GM19452 (cell line): Measurements from ENCODE around the gene TXNL1.
"Not testable (repeated sequence)": the region's sequence is repeated elsewhere in the genome, so short reads cannot be mapped to it uniquely, and the experiment has no call there.

Experiments used
- ATAC-seq: cut with Tn5 transposase; IDR thresholded peaks from one replicate; pipeline ENCODE4 v1.9.1; 2021; ENCODE audit not compliant: unreplicated experiment

Gene TXNL1

DNA sequence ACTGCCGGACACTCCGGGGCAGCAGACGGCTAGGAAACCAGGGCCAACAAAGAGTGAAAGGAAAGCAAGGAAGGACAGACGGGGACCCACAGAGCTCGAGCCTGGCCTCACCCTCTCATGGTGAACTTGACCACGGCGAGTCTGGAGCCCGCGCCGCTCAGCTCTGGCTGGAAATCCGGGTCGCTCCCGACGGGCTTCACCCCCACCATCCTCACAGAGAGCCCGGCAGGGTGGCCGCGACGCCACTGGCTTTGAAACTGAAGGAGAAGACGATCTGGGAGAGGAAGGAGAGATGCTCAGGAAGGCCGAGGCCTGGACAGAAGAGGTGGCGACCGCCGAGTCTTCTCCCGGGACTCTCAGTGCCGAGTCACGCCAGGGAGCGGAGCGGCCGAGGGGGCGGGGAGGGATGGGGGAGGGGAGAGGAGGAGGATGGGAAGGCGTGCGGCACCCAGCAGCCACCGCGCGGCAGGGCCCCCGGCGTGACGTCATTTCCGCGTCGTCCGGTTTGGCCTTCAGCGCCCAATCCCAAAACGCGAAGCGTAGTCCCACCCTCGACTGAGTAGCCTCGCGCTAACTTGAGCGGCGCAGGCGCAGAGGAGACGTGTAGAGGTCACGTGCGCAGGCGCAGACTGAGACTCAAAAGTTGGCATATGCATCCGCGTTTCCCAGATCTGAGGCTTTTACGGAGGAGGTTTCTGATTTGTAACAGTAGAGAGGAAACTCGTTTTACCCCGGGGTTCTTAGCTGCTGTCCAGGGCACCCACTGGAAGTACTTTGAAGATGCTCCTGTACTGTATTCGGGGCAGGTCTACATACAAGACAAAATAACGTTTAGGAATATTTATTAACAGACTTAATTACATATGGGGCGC, at the start of gene TXNL1:
Gene TXNL1 (minus strand): TSS at position 361 of the 872 bp plus-strand sequence. CDS start 152 bp downstream, at position 209.
- peak; percentile 92 for ATAC-seq

DNA sequence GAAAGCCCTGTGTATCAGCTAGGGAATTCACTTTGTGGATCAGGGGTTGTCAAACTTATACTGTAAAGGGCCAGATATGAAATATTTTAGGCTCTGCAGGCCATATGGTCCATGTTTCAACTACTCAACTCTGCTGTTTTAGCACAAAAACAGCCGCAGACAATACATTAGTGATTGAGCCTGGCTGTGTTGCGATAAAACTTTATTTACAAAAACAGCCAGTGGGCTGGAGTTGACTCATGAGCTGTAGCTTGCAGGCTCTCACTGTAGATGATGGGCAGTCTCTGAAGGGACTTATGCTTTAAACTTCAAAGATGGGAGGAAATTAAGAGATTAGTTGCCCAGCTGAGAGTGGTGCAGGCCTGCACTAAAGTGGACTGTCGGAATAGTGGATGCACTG, 45.9 kb upstream of the TXNL1 start:
- ATAC-seq: no peak

DNA sequence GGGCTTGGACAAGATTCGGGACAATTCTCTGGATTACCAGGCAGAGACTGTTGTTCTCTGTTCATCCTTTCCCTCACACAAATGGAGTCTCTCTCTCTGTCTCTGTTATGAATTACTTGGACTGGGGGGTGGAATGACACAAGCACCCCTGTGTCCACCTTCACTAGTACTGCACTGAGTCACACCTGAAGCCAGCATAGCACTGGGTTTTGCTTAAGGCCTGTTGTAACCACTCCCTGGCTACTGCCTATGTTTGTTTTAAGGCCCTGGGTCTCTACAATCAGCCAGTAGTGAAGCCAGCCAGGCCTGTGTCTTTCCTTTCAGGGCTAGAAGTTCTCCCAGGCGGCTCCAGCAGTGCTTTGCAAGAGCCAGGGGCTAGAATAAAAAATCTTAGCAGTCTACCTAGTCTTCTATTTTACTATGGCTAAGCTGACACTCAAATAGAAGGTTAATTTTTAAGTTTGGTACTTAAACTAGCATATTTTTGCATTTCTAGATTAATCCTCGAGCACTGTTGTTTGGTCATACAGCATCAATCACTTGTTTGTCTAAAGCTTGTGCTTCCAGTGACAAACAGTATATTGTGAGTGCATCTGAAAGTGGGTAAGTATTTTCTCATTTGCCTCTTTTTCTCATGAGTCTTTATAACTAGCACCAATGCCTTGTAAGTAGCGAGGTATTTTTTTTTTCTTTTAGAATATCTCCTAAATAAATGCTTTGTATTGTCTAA, 40.6 kb upstream of the TXNL1 start:
- no peak for ATAC-seq

DNA sequence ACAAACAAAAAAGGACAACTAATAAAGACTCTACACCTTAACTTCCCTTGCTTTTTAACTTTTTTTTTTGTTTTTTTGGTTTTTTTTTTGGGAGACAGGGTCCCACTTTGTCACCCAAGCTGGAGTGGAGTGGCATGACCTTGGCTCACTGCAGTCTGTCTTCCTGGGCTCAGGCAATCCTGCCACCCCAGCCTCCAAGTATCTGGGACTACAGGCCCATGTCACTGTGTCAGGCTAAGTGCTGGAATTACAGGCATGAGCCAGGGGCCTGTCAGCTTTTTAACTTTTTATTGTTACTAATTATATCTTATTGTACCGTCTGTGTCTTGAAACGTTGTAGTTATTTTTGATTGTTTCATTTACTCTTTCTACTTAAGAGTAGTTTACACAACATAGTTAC, 38.2 kb upstream of the TXNL1 start:
- no peak for ATAC-seq

DNA sequence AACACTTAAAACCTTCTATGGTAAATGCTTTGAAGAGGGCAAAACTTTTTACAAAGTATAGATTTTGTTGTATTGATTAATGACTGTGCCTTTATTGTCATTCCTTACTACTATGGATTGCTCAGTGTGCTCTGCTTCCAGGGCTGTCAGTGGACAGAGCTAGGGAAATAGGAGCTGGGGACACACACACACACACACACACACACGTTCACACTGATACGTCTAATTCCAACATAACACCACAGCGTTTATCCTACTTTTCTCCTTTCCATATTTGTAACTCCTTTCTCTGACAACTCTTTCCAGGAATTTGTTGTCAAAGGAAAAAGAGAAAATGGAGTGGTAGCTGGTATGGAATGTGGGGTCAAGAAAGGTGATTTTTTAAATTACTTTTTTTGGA, 34.6 kb upstream of the TXNL1 start:
- ATAC-seq: no peak

DNA sequence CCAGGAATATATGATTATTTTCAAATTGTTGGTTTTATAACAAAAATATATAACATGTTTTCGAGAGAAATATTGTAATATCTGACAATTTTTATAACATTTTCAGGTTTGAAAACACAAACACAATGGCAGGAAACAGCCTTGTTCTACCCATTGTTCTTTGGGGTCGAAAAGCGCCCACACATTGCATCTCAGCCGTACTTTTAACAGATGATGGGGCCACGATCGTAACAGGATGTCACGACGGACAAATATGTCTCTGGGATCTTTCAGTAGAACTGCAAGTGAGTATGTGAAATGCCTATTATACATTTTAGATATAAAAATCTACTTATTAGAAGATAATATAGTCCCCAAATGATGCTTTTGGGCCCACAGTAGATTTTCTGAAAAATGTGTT, 34.0 kb upstream of the TXNL1 start:
- no peak for ATAC-seq

DNA sequence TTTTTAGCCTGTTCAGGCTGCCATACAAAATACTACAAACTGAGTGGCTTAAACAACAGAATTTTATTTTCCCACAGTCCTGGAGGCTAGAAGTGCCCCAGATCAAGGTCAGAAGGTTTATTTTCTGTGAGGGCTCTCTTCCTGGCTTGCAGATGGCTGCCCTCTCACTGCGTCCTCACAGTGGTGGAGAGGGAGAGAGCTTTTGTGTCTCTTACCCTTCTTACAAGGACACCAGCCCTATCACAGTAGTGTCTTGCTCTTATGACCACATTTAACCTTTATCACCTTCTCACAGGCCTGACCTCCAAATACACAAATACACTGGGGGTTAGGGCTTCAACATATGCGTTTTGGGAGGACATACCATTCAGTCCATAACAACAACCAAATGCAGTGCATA, 24.5 kb upstream of the TXNL1 start:
- no peak for ATAC-seq

DNA sequence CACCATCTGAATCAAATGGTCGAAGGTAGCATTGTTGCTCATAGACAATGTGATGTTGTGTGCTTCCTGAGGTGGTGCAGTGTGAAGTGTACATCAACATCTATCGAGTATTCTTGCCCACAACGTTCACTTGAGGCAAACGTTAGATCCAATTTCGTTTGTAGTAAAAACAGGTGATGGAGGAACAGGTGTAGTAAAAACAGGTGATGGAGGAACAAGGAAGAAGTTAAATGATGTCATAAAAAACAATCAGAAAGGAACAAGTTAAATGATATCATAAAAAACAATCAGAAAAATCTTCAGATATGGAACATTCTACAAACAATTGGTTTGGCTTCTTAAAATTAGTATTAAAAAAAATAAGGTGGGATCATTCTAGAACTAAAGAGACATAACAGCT, 24.1 kb upstream of the TXNL1 start:
- ATAC-seq: no peak

DNA sequence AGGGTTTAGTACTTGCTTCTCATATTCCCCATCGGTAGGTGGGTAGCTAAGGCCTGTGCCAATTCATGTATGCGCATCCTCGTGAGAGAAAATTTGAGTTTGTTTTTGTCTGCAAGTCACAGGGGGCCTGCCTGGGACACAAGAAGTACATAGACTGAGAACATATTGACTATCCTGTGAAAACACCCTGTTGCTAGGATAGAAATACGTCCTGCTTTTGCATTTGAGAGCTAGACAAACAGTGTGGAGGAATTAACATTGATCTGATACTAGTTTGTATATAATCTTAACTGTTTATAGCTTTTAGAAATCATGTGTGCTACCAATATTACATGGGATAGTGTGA, 23.6 kb upstream of the TXNL1 start:
- no peak for ATAC-seq

DNA sequence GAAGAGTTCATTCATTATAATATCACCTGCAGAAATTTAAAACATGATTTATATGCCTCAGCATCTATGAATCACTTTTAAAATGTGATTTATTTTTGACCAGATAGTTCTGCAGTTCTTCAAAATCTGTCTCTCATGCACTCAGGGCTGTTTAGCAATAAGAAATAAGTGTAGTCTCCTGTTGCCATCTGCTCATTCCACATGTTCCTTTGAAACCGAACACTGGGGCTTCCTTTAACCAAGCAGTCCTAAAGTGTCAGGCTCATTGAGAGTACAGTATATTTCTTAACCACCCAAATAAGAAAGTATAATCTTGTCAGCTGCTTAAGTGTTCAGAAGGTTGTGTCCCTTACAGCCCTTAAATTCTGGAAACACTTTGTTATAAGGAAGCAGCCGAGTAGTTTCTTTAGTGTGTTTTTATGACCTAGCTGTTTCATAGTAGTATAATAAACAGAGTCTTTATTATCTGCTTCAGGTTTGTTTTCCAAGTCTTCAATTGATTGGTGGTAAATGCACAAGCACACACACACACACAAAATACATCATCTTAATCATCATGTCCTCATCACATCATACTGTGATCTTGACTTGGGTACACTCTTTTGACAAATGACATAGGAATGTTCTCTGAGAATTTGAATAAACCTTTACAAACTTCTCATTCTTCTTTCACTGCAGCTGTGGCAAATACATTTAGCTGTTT, 23.1 kb upstream of the TXNL1 start:
- no peak for ATAC-seq

DNA sequence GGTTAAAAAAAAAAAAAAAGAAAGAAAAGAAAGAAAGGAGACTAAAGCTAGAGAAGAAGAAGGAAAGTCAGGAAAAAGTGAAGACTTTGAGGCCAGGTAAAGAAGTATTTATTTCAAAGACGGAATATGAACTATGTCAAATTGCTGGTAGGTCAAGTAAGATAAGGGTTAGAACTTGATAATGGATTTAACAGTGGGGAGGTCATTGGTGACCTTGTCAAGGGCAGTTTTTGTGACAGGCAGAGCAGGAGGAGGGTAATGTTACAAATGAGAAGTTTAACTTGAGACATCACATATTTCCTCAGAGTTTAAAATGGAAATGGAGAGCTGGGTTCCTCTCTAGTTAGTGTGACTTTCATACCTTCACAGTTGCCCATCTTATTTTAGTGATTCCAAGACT, 22.3 kb upstream of the TXNL1 start:
- no peak for ATAC-seq

DNA sequence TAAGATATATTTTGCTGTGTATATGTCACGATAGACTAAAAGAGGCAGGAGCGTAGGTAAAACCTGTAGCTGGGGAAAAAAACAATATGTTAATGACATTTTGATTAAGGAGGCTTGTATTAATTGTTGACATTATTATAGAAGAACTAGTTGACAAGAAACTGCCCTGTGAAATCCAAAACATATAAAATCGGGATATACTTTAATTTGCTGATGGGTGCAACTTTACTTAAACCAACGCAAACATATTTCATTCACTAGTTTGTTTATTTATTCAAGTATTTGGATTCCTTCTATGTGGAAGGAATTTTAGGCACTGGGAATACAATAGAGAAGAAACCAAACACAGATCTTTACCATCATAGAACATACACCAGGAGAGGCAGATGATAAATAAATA, 20.7 kb upstream of the TXNL1 start:
- ATAC-seq: no peak

DNA sequence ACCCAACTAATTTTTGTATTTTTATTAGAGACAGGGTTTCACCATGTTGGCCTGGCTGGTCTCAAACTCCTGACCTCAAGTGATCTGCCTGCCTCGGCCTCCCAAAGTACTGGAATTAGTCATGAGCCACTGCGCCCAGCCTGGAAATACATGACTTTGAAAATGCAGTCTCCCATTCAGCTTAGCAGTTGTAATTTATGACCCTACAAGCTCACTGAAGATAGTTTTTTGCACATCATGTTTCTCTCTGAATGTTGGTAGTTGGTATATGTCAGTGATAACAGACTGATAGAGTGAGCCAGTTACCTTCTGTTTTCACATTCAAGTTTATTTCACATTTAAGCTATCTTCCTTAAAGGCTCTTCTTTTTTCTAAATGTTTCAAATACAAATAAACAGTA, 19.9 kb upstream of the TXNL1 start:
- ATAC-seq: no peak

DNA sequence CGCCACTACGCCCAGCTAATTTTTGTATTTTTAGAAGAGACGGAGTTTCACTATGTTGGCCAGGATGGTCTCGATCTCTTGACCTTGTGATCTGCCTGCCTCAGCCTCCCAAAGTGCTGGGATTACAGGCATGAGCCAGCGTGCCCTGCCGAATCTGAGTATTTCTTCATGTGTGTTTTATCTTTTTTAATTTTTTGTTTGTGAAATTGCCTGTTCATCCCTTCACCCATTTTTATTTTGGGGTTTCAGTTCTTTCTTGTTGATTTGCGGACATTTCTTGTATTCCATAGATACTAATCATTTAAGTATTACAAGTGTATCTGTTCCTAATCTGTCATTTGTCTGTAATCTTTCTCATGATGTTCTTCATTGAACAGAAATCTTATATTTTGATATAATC, 15.9 kb upstream of the TXNL1 start:
- not testable (repeated sequence) for ATAC-seq

DNA sequence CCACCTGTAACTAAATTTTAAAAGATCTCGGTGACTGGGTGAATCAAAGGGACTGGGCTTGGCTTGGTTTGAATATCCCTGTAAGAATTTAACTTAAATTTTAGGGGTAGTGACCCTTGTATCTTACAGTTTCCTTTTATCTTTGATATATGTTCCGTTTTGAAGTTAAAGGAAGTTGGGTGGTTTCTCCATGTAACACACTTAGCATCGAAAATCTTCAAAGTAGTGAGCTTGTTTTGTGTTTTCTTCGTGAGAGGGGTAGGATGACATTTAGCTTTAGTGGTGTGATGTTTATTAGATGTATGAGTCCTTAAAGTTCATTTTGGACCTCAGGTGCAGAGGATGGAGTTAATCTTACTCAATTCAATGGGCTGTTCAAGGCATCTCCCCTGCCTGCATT, 14.4 kb upstream of the TXNL1 start:
- no peak for ATAC-seq

DNA sequence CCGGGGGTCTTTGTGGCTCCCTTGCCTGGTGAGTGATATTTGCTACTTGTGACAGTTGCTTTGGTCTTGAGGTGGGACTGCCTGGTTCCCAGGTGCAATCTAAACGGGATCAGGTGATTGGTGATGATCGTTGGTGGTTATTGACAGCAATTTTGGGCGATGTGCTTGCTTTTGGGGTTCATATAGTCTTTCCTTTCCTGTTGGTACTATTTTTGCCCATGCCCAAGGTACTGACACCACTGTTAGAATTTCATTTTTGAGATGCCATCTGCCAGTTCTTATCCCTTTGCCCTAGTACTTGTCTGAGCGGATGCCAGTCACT, 13.3 kb upstream of the TXNL1 start:
- ATAC-seq: no peak

DNA sequence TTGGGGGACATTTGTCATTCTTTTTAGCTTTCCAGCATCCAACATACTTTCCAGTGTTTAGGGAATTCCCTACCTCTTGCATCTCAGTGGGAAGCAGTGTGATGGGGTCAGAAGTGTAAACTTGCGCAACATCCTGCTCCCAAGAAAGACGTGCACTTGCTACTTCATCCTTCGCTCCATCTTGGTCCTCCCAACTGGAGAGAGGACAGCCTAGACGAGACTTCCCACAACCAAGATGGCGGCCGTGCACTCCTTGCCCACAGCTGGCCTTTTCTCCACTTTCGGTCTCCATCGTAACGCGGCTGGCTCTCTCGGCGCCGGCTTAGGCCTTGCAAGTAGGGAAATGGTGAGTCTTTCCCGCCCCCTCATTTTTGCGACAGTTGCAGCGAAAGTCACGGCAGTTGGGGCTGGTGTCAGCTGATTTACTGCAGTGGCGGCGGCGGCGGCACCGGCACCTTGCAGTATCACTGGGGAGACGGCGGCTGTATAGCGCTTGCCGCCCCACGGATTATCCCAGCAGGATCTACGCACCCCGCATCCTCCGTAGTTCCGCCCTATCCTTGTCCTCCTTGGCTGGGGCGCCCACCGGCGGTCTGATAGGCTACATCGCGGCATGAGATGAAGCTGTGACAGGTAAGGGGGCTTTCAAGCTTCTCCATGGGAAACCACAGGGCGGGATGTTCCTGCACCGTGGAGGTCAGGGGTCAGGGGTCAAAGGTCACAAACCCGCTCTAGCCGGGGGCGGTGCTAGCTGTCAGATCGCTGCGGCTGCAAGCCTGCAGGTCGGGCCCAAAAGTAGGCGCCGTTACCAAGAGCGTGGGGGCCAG, 12.8 kb upstream of the TXNL1 start, which contains the start of gene WDR7:
Gene WDR7 (plus strand): TSS at position 416 of the 827 bp plus-strand sequence. CDS start 21,157 bp downstream, outside the sequence.
- peak; percentile 96 for ATAC-seq

DNA sequence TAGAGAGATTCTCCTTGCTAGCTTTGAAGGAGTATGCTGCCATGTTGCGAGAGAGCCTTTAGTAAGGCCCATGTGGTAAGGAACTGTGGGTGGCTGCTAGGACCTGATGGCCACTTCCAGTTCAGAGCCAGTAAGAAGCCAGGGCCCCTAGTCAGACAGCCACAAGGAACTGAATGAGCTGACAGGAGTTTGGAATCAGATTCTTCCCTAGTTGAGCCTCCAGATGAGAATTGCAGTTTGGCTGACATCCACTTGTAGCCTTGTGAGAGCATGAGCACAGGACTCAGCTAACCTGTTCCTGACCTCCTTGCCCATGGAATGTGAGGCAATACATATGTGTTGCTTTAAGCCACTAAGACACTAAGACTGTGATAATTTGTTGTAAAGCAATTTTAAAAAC, 11.6 kb upstream of the TXNL1 start:
- ATAC-seq: no peak

DNA sequence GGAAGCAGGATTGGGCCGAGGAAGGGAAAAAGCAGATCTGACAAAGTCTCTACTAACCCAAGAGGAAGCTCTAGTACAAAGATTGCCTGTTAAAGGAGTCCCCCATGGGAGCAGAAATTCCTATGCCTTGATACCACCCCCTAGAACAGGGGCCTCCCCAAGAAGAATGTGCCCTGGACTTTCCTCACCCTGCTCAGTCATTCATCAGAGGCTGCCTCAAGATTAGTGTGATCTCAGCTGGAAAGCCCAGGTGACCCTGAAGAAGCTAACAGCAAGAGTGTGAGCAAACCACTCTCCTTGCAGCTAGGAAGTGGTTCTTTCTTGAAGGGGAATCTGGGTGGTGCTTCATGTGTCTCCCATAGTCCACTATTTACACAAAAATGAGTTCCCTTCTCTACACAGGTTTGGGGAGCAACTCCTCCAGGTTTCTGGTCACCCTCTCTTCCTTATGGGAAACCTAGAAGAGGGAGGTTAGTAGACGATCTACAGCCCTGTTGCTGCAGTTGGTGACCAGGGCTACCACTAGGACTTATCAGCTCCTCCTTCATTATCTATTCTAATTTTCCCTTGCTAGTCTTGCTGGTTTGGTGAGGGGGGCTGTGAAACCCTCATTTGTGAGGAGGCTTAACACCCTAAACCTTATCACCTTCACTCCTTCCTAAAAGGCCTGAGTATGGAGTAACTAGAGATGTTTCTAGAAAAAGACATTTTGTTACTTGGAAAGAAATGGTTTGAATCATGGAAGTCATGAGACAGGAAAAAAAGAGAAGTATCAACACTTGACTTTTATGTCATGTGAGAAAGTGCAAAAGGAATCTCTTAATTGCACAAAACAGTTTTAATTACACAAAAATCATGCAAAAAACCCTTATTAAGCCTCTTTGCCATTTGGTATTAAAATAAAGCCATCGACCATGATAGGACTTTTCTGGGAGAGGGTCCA, 9.8 kb upstream of the TXNL1 start:
- no peak for ATAC-seq

DNA sequence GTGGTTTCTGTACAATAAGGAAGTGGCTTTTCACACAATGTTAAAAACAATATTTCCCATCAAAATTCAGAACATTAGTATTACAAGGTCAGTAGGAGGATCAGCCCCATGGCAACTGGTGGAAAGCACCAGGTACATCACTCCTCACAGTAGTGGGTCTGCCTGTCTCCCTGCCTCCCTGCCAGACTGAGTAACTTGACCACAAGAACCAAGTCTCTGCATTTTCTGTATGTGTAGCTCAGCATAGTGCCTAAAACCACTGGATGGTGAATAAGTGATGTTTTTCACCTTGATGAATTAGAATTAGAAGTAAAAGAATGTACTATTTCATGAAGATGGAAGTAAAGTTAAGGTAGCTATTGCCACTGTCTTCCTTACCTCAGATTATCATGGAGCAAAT, 8.7 kb upstream of the TXNL1 start:
- no peak for ATAC-seq
